ENCODE data around the gene SEMA5B.

DNA sequence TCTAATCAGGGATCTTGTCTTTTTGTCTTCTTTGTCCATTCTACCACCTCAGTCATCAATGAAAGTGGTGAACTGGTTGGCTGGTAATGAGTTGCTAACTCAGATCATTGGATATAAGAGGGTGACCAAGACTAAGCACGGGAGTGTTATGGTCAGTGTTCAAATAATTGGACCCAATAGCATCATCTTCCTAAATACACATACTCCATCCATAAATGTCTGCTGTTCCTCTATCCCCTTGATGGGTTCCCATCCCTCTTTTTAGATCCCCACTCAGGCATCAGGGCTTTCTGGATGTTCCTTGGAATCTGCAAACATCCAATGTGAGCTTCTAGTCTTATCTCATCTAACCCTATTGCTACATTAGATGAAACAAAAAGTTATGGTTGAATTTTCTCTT is 3.5 kb downstream of the SEMA5B start:
- TF ChIP-seq POLR2AphosphoS5 (IDR thresholded peaks at IDR 0.05; ENCODE audit: low read depth) = no peak
- TF ChIP-seq, protein P1, sequence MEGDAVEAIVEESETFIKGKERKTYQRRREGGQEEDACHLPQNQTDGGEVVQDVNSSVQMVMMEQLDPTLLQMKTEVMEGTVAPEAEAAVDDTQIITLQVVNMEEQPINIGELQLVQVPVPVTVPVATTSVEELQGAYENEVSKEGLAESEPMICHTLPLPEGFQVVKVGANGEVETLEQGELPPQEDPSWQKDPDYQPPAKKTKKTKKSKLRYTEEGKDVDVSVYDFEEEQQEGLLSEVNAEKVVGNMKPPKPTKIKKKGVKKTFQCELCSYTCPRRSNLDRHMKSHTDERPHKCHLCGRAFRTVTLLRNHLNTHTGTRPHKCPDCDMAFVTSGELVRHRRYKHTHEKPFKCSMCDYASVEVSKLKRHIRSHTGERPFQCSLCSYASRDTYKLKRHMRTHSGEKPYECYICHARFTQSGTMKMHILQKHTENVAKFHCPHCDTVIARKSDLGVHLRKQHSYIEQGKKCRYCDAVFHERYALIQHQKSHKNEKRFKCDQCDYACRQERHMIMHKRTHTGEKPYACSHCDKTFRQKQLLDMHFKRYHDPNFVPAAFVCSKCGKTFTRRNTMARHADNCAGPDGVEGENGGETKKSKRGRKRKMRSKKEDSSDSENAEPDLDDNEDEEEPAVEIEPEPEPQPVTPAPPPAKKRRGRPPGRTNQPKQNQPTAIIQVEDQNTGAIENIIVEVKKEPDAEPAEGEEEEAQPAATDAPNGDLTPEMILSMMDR (IDR thresholded peaks at IDR 0.05; ENCODE audit: insufficient read depth, low read length) = no peak
- TF ChIP-seq, protein P2, sequence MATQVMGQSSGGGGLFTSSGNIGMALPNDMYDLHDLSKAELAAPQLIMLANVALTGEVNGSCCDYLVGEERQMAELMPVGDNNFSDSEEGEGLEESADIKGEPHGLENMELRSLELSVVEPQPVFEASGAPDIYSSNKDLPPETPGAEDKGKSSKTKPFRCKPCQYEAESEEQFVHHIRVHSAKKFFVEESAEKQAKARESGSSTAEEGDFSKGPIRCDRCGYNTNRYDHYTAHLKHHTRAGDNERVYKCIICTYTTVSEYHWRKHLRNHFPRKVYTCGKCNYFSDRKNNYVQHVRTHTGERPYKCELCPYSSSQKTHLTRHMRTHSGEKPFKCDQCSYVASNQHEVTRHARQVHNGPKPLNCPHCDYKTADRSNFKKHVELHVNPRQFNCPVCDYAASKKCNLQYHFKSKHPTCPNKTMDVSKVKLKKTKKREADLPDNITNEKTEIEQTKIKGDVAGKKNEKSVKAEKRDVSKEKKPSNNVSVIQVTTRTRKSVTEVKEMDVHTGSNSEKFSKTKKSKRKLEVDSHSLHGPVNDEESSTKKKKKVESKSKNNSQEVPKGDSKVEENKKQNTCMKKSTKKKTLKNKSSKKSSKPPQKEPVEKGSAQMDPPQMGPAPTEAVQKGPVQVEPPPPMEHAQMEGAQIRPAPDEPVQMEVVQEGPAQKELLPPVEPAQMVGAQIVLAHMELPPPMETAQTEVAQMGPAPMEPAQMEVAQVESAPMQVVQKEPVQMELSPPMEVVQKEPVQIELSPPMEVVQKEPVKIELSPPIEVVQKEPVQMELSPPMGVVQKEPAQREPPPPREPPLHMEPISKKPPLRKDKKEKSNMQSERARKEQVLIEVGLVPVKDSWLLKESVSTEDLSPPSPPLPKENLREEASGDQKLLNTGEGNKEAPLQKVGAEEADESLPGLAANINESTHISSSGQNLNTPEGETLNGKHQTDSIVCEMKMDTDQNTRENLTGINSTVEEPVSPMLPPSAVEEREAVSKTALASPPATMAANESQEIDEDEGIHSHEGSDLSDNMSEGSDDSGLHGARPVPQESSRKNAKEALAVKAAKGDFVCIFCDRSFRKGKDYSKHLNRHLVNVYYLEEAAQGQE (IDR thresholded peaks at IDR 0.05; ENCODE audit: insufficient replicate concordance, low read depth) = no peak
- TF ChIP-seq GABPA (IDR thresholded peaks at IDR 0.05; ENCODE audit: low read depth) = no peak

All from HL-60 (cell line).